OCI-LY1 (cell line): ENCODE data around the gene MYEOV.

ENCODE experiments used
- H2AFZ ChIP-seq: fragments of 200-600 bp; sonication (generic), shearing (Covaris generic); 2 replicates; pipeline ENCODE4 v1.6.0; 2014; ENCODE audit warnings: antibody characterized with exemption, mild to moderate bottlenecking, low read length
- H3F3A ChIP-seq: fragments of 200-600 bp; sonication (generic), shearing (Covaris generic); 2 replicates; pipeline ENCODE4 v1.6.0; 2014; ENCODE audit warnings: mild to moderate bottlenecking, antibody characterized with exemption, low read length, moderate library complexity; ENCODE audit not compliant: insufficient read depth
- H3K27ac ChIP-seq: fragments of 200-600 bp; sonication (generic); 2 replicates; pipeline ENCODE4 v1.5.1; 2014; ENCODE audit warnings: low read length, mixed run types, mild to moderate bottlenecking, low read depth; ENCODE audit not compliant: poor library complexity, severe bottlenecking
- H3K27me3 ChIP-seq: fragments of 200-600 bp; sonication (generic); 2 replicates; pipeline ENCODE4 v1.6.0; 2014; ENCODE audit warnings: antibody characterized with exemption, mild to moderate bottlenecking, low read length, moderate library complexity; ENCODE audit not compliant: insufficient read depth
- H3K36me3 ChIP-seq: fragments of 200-600 bp; sonication (generic); 2 replicates; pipeline ENCODE4 v1.6.1; 2014; ENCODE audit warnings: mild to moderate bottlenecking, antibody characterized with exemption, low read length, moderate library complexity, mixed read lengths; ENCODE audit not compliant: insufficient read depth
- H3K4me1 ChIP-seq: fragments of 200-600 bp; sonication (generic); 2 replicates; pipeline ENCODE4 v1.5.1; 2014; ENCODE audit warnings: mild to moderate bottlenecking, low read length, moderate library complexity; ENCODE audit not compliant: insufficient read depth, severe bottlenecking
- H3K4me2 ChIP-seq: fragments of 200-600 bp; sonication (generic), shearing (Covaris generic); 2 replicates; pipeline ENCODE4 v1.6.1; 2014; ENCODE audit warnings: low read length
- H3K4me3 ChIP-seq: fragments of 200-600 bp; sonication (generic); 2 replicates; pipeline ENCODE4 v1.5.1; 2014; ENCODE audit warnings: low read length, low read depth, mild to moderate bottlenecking, mixed read lengths; ENCODE audit not compliant: poor library complexity, severe bottlenecking
- H3K79me2 ChIP-seq: fragments of 200-600 bp; shearing (Covaris generic); 2 replicates; pipeline ENCODE4 v1.6.1; 2016; ENCODE audit warnings: mixed run types, low read length, mixed read lengths; ENCODE audit not compliant: insufficient read depth
- H3K9ac ChIP-seq: fragments of 200-600 bp; sonication (generic), shearing (Covaris generic); 2 replicates; pipeline ENCODE4 v1.6.1; 2014; ENCODE audit warnings: mild to moderate bottlenecking, low read length, mixed read lengths
- H3K9me2 ChIP-seq: fragments of 200-600 bp; sonication (generic), shearing (Covaris generic); 2 replicates; pipeline ENCODE4 v1.6.1; 2014; ENCODE audit warnings: low read depth, mild to moderate bottlenecking, low read length, mixed read lengths
- H3K9me3 ChIP-seq: fragments of 200-600 bp; shearing (Covaris generic); 2 replicates; pipeline ENCODE4 v1.6.1; 2014; ENCODE audit warnings: low read length, mixed read lengths
- H4K20me1 ChIP-seq: fragments of 200-600 bp; sonication (generic), shearing (Covaris generic); 2 replicates; pipeline ENCODE4 v1.6.0; 2016; ENCODE audit warnings: mild to moderate bottlenecking, low read length; ENCODE audit not compliant: insufficient read depth
- EZH2 ChIP-seq: fragments of 200-600 bp; sonication (generic), shearing (Covaris generic); IDR thresholded peaks from 2 replicates; pipeline ENCODE4 v1.8.0; 2017; ENCODE audit warnings: borderline replicate concordance, mixed run types, mild to moderate bottlenecking, antibody characterized with exemption, low read length, moderate library complexity, mixed read lengths
- TF ChIP-seq, protein P1 (sequence below): fragments of 200-600 bp; sonication (generic), shearing (Covaris generic); IDR thresholded peaks from 2 replicates; pipeline ENCODE4 v1.5.1; 2017; ENCODE audit warnings: mild to moderate bottlenecking, antibody characterized with exemption, low read length, moderate library complexity, mixed read lengths

Gene MYEOV

DNA sequence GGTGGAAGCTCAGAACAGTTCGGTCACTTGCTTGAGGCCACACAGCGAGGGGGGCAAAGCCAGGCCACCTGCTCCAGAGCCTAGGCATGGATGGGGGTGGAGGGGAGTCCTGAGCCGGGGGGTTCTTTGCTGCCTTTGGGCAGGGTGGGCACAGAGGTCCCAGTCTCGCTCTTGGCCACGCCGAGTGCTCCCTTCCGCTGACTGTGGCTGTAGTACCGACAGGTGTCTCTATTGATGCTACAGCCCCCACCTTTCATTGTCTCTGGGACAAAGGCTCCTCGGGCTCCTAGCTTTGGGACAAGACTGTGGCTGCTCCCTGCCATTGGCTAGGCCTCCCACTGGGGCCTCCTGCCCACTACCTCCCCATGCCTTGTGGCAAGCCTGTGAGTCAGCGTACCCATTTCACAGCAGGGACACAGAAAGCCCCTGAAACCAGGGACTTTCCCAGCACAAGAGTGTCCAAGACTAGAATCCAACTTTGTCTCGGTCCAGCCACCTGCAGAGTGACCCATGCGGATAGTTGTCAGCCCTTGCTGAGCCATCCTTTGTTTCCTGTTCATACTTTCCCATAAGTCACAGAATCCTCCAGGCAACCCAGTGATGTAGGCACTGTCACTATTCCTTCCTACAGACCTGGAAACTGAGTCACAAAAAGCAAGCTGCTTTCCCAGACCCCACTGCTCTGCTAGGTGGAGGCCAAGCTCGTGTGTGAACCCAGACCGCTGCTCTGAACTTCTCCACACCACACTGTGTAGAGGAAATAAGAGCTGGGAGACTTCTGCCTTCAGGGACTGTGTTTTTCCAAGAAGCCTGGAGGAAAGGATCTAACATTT lies 17.2 kb downstream of the MYEOV start:
- Histone ChIP-seq H3K36me3 (no peaks in the 10 kb centered on the region), H3K27me3 (peaks cover 7% of the 10 kb centered on the region; the same call in 1 of the 2 replicates), H3K27ac (no peak overlapping the region), H3K9me3 (no peaks in the 10 kb centered on the region), H3K79me2 (no peaks in the 10 kb centered on the region), H3K4me3 (no peak overlapping the region), H3K9ac (no peak overlapping the region), H2AFZ (no peak overlapping the region), H3K9me2 (no peaks in the 10 kb centered on the region), H3K4me1 (no peaks in the 10 kb centered on the region), H4K20me1 (no peaks in the 10 kb centered on the region), H3F3A (no peaks in the 10 kb centered on the region), H3K4me2 (no peak overlapping the region)
- TF ChIP-seq, protein P1, sequence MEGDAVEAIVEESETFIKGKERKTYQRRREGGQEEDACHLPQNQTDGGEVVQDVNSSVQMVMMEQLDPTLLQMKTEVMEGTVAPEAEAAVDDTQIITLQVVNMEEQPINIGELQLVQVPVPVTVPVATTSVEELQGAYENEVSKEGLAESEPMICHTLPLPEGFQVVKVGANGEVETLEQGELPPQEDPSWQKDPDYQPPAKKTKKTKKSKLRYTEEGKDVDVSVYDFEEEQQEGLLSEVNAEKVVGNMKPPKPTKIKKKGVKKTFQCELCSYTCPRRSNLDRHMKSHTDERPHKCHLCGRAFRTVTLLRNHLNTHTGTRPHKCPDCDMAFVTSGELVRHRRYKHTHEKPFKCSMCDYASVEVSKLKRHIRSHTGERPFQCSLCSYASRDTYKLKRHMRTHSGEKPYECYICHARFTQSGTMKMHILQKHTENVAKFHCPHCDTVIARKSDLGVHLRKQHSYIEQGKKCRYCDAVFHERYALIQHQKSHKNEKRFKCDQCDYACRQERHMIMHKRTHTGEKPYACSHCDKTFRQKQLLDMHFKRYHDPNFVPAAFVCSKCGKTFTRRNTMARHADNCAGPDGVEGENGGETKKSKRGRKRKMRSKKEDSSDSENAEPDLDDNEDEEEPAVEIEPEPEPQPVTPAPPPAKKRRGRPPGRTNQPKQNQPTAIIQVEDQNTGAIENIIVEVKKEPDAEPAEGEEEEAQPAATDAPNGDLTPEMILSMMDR, result no peak
- TF ChIP-seq EZH2, result no peak

DNA sequence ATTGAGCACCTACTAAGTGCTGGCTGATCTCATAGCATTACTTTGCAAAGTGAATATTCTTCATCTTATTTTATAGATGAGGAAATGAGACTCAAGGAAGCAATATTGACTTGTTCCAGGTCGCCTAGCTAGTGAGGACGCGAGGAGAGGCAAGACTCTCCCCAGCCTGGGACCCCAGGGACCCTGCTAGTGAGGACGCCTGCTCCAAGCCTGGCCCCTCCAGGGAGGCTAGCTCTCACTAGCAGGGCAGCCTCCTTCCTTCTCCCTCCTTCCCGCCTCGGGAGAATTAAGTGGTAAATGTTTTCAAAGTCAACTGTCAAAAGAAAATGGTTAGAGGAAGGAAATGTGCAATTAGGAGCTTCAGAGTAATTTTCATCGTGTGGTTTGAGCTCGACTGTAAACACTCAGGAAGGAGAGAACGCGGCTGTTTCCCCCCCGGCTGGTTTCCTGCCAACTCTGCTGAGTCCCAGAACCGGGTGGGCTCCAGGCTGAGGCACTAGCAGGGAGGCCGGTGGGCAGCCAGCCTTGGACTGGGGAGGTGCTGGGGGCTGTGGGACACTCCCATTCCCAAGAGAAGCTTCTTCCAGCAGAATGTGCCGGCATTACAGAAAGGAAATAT lies 17.9 kb downstream of the MYEOV start:
- no peak overlapping the region for H3K4me3 ChIP-seq
- no peaks in the 10 kb centered on the region for H3K9me3 ChIP-seq
- H3K4me2 ChIP-seq, result no peak overlapping the region
- peaks cover 7% of the 10 kb centered on the region; the same call in 1 of the 2 replicates for H3K27me3 ChIP-seq
- H3K4me1 ChIP-seq, result no peaks in the 10 kb centered on the region
- H2AFZ ChIP-seq, result no peak overlapping the region
- no peak overlapping the region for H3K9ac ChIP-seq
- no peak overlapping the region for H3K27ac ChIP-seq
- H3K9me2 ChIP-seq, result no peaks in the 10 kb centered on the region
- no peaks in the 10 kb centered on the region for H3K36me3 ChIP-seq
- H3K79me2 ChIP-seq, result no peaks in the 10 kb centered on the region
- TF ChIP-seq, protein P1, result no peak
- TF ChIP-seq EZH2, result no peak
- no peaks in the 10 kb centered on the region for H3F3A ChIP-seq
- H4K20me1 ChIP-seq, result no peaks in the 10 kb centered on the region

DNA sequence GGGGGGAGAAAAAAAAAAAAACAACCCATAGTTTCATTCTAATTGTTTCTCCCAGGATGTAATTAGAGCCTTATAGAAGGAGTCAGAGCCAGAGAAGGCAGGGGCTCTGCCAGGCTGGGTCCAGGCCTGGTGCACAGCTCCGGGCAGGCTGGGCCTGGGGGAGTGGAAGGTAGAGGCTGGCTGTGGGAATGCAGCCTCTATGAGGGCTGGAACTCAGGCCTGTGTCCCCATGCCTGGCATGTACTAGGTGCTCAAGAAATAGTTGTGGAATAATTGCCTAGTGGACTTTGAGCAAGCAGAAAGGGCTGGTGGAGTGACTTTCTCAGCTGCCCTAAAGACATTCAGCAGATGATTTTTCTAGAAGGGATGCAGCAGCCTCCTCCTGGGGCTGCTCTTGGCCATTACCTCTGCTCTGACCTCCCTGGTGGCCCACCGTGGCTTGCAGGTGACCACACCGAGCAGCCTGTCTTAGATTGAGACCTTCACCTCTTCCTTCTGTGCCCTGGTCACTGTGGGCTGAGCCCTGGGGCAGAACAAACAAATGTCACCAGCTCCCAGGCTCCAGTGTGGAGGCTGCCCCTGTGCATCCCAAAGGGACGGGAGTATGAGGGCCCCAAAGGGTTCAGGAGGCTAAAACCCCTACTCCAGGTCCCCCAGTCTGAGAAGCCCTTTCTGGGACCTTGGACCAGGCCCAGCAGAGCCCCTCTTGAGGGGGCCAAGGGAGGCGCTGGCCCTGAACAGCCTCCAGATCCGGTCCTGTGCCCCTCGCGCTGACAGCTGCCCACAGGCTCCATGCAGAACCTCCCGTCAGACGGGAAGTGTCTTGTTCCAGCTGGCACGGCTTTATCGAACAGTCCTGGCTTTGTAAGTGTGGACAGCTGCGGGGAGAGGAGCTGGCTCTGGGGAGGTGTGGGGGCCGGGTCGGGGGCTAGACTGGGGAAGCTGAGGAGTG lies 18.8 kb downstream of the MYEOV start:
- H3F3A ChIP-seq, result no peaks in the 10 kb centered on the region
- H3K9me3 ChIP-seq, result no peaks in the 10 kb centered on the region
- H4K20me1 ChIP-seq, result no peaks in the 10 kb centered on the region
- no peaks in the 10 kb centered on the region for H3K36me3 ChIP-seq
- no peak overlapping the region for H3K4me2 ChIP-seq
- peaks cover 7% of the 10 kb centered on the region; the same call in 1 of the 2 replicates for H3K27me3 ChIP-seq
- TF ChIP-seq, protein P1, result no peak
- no peak for TF ChIP-seq EZH2
- no peak overlapping the region for H3K27ac ChIP-seq
- no peaks in the 10 kb centered on the region for H3K9me2 ChIP-seq
- H3K79me2 ChIP-seq, result no peaks in the 10 kb centered on the region
- no peaks in the 10 kb centered on the region for H3K4me1 ChIP-seq
- no peak overlapping the region for H3K9ac ChIP-seq
- H2AFZ ChIP-seq, result no peak overlapping the region
- H3K4me3 ChIP-seq, result no peak overlapping the region
